ENCODE measurements around the gene ANO2.

- TF ChIP-seq CTCF (conservative IDR thresholded peaks at IDR 0.05; ENCODE audit: low read depth, low read length) (no peak), EZH2 (IDR thresholded peaks at IDR 0.05; ENCODE audit: low read length, unreplicated experiment) (no peak), EZH2phosphoT487 (IDR thresholded peaks at IDR 0.05; ENCODE audit: borderline replicate concordance, low read length) (no peak)
These were observed 291.0 kb downstream of the ANO2 start for GRCh38 chr12:5654019-5654418.
